Neural cell (in vitro differentiated cells): Measurements from ENCODE around the gene GJA3. TPM values are rescaled to one million over a fixed set of nuclear protein-coding genes. Genes with fewer than 3 reads are reported as not detected.

Experiments used
- H2AFZ ChIP-seq: fragments of 200-600, 300-800 bp; sonication (generic), shearing (Covaris generic); 2 replicates; pipeline ENCODE4 v1.6.0; 2014; ENCODE audit warnings: low read depth, mild to moderate bottlenecking, antibody characterized with exemption, low read length, moderate library complexity
- H3F3A ChIP-seq: fragments of 200-600 bp; shearing (Covaris generic); 2 replicates; pipeline ENCODE4 v1.6.1; 2016; ENCODE audit warnings: mild to moderate bottlenecking, moderate library complexity, mixed read lengths, antibody characterized with exemption, low read length; ENCODE audit not compliant: insufficient read depth, poor library complexity, severe bottlenecking
- H3K27ac ChIP-seq: fragments of 200-600, 300-800 bp; sonication (generic), shearing (Covaris generic); 2 replicates; pipeline ENCODE4 v1.5.1; 2014; ENCODE audit warnings: mild to moderate bottlenecking, low read length, moderate library complexity
- H3K27me3 ChIP-seq: fragments of 300-800, 200-600 bp; sonication (generic), shearing (Covaris generic); 2 replicates; pipeline ENCODE4 v1.6.0; 2014; ENCODE audit warnings: mild to moderate bottlenecking, low read depth, low read length, moderate library complexity; ENCODE audit not compliant: insufficient read depth
- H3K36me3 ChIP-seq: fragments of 300-800, 200-600 bp; sonication (generic), shearing (Covaris generic); 2 replicates; pipeline ENCODE4 v1.5.1; 2014; ENCODE audit warnings: mild to moderate bottlenecking, antibody characterized with exemption, low read length, moderate library complexity; ENCODE audit not compliant: insufficient read depth
- H3K4me2 ChIP-seq: fragments of 300-800, 200-600 bp; sonication (generic), shearing (Covaris generic); 2 replicates; pipeline ENCODE4 v1.6.0; 2014; ENCODE audit warnings: mild to moderate bottlenecking, low read length
- H3K4me3 ChIP-seq: fragments of 300-800, 200-600 bp; sonication (generic), shearing (Covaris generic); 2 replicates; pipeline ENCODE4 v1.5.1; 2014; ENCODE audit warnings: mild to moderate bottlenecking, low read length, moderate library complexity
- H3K79me2 ChIP-seq: fragments of 200-600 bp; shearing (Covaris generic); replicated peaks from 2 replicates; pipeline ENCODE4 v1.6.0; 2014; ENCODE audit warnings: mild to moderate bottlenecking, low read length, moderate library complexity; ENCODE audit not compliant: insufficient read depth
- H3K9ac ChIP-seq: fragments of 300-800, 200-600 bp; sonication (generic), shearing (Covaris generic); 2 replicates; pipeline ENCODE4 v1.6.1; 2016; ENCODE audit warnings: mild to moderate bottlenecking, low read length, mixed read lengths
- H3K9me2 ChIP-seq: fragments of 200-600 bp; shearing (Covaris generic); 2 replicates; pipeline ENCODE4 v1.6.1; 2016; ENCODE audit warnings: mild to moderate bottlenecking, low read length, mixed read lengths; ENCODE audit not compliant: insufficient read depth
- H3K9me3 ChIP-seq: fragments of 200-600, 300-800 bp; sonication (generic), shearing (Covaris generic); 2 replicates; pipeline ENCODE4 v1.6.1; 2016; ENCODE audit warnings: mild to moderate bottlenecking, mixed run types, low read length, moderate library complexity, mixed read lengths
- H4K20me1 ChIP-seq: fragments of 200-600 bp; shearing (Covaris generic); 2 replicates; pipeline ENCODE4 v1.6.1; 2016; ENCODE audit warnings: mild to moderate bottlenecking, mixed run types; ENCODE audit not compliant: insufficient read depth
- EP300 ChIP-seq: fragments of 450-650 bp; conservative IDR thresholded peaks from 2 replicates; pipeline ENCODE4 v1.6.1; 2014; ENCODE audit warnings: antibody characterized with exemption, mild to moderate bottlenecking, moderate library complexity; ENCODE audit not compliant: poor library complexity, severe bottlenecking
- EZH2 ChIP-seq: fragments of 200-600, 300-800 bp; shearing (Covaris generic), sonication (generic); IDR thresholded peaks from 2 replicates; pipeline ENCODE4 v1.6.1; 2014; ENCODE audit warnings: antibody characterized with exemption, low read length, borderline replicate concordance, mild to moderate bottlenecking; ENCODE audit not compliant: insufficient read depth, poor library complexity, severe bottlenecking
- MXI1 ChIP-seq: fragments of 450-650 bp; conservative IDR thresholded peaks from 2 replicates; pipeline ENCODE4 v1.6.1; 2014; ENCODE audit warnings: antibody characterized with exemption, mild to moderate bottlenecking; ENCODE audit not compliant: poor library complexity, severe bottlenecking
- POLR2AphosphoS5 ChIP-seq: IDR thresholded peaks from 2 replicates; pipeline ENCODE4 v1.6.1; 2012
- RAD21 ChIP-seq: fragments of 450-650 bp; conservative IDR thresholded peaks from 2 replicates; pipeline ENCODE4 v1.6.1; 2014; ENCODE audit warnings: antibody characterized with exemption, mild to moderate bottlenecking, moderate library complexity
- SMC3 ChIP-seq: fragments of 450-650 bp; conservative IDR thresholded peaks from 2 replicates; pipeline ENCODE4 v1.6.1; 2014; ENCODE audit warnings: antibody characterized with exemption, mild to moderate bottlenecking, moderate library complexity; ENCODE audit not compliant: poor library complexity
- TAF1 ChIP-seq: IDR thresholded peaks from 2 replicates; pipeline ENCODE4 v1.6.1; 2012; ENCODE audit warnings: low read depth
- polyA plus RNA-seq: library from polyadenylated mRNA; depleted of rRNA; stranded (reverse); fragments of >200 nt; gene quantifications from 2 replicates; pipeline ENCODE4 v1.2.3, GENCODE V29; 2014
- TF ChIP-seq, protein P1 (sequence below): IDR thresholded peaks from 2 replicates; pipeline ENCODE4 v1.6.1; 2012; ENCODE audit warnings: borderline replicate concordance
- TF ChIP-seq, protein P2 (sequence below): fragments of 450-650 bp; IDR thresholded peaks from 2 replicates; pipeline ENCODE4 v1.5.1; 2014; ENCODE audit warnings: antibody characterized with exemption, mild to moderate bottlenecking, moderate library complexity; ENCODE audit not compliant: poor library complexity, severe bottlenecking

The GJA3 gene
- polyA plus RNA-seq, 1 donor from 2014 or later: not detected

- no peak overlapping the region for H3K9ac ChIP-seq
- no peaks in the 10 kb centered on the region for H3K9me3 ChIP-seq
- no peak overlapping the region for H3K27ac ChIP-seq
- no peak overlapping the region for H2AFZ ChIP-seq
- no peaks in the 10 kb centered on the region for H3K36me3 ChIP-seq
- no peaks in the 10 kb centered on the region for H3K9me2 ChIP-seq
- H4K20me1 ChIP-seq: no peaks in the 10 kb centered on the region
- no peaks in the 10 kb centered on the region for H3F3A ChIP-seq
- H3K79me2 ChIP-seq: no peaks in the 10 kb centered on the region
- no peaks in the 10 kb centered on the region for H3K27me3 ChIP-seq
- H3K4me3 ChIP-seq: no peak overlapping the region
- TF ChIP-seq MXI1 (no peak), EZH2 (no peak), EP300 (no peak), POLR2AphosphoS5 (no peak), RAD21 (no peak), TAF1 (no peak), SMC3 (no peak)
- TF ChIP-seq, protein P1, sequence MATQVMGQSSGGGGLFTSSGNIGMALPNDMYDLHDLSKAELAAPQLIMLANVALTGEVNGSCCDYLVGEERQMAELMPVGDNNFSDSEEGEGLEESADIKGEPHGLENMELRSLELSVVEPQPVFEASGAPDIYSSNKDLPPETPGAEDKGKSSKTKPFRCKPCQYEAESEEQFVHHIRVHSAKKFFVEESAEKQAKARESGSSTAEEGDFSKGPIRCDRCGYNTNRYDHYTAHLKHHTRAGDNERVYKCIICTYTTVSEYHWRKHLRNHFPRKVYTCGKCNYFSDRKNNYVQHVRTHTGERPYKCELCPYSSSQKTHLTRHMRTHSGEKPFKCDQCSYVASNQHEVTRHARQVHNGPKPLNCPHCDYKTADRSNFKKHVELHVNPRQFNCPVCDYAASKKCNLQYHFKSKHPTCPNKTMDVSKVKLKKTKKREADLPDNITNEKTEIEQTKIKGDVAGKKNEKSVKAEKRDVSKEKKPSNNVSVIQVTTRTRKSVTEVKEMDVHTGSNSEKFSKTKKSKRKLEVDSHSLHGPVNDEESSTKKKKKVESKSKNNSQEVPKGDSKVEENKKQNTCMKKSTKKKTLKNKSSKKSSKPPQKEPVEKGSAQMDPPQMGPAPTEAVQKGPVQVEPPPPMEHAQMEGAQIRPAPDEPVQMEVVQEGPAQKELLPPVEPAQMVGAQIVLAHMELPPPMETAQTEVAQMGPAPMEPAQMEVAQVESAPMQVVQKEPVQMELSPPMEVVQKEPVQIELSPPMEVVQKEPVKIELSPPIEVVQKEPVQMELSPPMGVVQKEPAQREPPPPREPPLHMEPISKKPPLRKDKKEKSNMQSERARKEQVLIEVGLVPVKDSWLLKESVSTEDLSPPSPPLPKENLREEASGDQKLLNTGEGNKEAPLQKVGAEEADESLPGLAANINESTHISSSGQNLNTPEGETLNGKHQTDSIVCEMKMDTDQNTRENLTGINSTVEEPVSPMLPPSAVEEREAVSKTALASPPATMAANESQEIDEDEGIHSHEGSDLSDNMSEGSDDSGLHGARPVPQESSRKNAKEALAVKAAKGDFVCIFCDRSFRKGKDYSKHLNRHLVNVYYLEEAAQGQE: no peak
- TF ChIP-seq, protein P2, sequence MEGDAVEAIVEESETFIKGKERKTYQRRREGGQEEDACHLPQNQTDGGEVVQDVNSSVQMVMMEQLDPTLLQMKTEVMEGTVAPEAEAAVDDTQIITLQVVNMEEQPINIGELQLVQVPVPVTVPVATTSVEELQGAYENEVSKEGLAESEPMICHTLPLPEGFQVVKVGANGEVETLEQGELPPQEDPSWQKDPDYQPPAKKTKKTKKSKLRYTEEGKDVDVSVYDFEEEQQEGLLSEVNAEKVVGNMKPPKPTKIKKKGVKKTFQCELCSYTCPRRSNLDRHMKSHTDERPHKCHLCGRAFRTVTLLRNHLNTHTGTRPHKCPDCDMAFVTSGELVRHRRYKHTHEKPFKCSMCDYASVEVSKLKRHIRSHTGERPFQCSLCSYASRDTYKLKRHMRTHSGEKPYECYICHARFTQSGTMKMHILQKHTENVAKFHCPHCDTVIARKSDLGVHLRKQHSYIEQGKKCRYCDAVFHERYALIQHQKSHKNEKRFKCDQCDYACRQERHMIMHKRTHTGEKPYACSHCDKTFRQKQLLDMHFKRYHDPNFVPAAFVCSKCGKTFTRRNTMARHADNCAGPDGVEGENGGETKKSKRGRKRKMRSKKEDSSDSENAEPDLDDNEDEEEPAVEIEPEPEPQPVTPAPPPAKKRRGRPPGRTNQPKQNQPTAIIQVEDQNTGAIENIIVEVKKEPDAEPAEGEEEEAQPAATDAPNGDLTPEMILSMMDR: no peak
- H3K4me2 ChIP-seq: no peak overlapping the region
Measured at GRCh38 chr13:20146381-20146780, 14.5 kb downstream of the GJA3 start.

DNA sequence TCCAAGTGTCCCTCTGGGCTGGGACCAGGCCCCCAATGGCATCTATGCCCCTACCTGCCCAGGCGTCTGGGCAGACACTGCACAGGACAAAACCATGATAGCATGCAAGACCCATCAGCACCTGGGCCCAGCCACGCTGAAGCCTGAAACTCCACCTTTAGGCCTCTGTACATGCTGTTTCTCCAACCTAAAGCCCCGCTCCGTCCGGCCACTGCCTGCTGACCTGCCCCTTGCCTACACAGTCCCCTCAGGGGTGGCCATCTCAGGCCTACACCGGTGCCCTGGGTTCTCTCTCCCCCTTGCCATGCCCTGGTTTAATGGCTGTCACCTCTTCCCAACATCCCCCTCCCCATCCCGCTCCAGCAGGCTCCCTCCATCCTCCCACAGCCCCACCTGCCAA lies 15.3 kb downstream of the GJA3 start:
- no peaks in the 10 kb centered on the region for H3K27me3 ChIP-seq
- no peak overlapping the region for H3K4me3 ChIP-seq
- H3K79me2 ChIP-seq: no peaks in the 10 kb centered on the region
- TF ChIP-seq EP300 (no peak), MXI1 (no peak), POLR2AphosphoS5 (no peak), RAD21 (no peak), TAF1 (no peak), SMC3 (no peak), EZH2 (no peak)
- TF ChIP-seq, protein P2: no peak
- TF ChIP-seq, protein P1: no peak
- no peak overlapping the region for H3K27ac ChIP-seq
- no peak overlapping the region for H2AFZ ChIP-seq
- H3K9ac ChIP-seq: no peak overlapping the region
- no peaks in the 10 kb centered on the region for H4K20me1 ChIP-seq
- H3K36me3 ChIP-seq: no peaks in the 10 kb centered on the region
- no peaks in the 10 kb centered on the region for H3K9me2 ChIP-seq
- H3K4me2 ChIP-seq: no peak overlapping the region
- H3F3A ChIP-seq: no peaks in the 10 kb centered on the region
- H3K9me3 ChIP-seq: no peaks in the 10 kb centered on the region
